ENCODE data around the gene LYST.
A peak's percentile ranks its signal among the peaks of the same experiment; 100 is the strongest.
"Not testable (repeated sequence)": the region's sequence is repeated elsewhere in the genome, so short reads cannot be mapped to it uniquely, and the experiment has no call there.

LYST gene

GRCh38 chr1:235757587-235758096, 109.1 kb downstream of the LYST start:
- no peak for DNase-seq

- DNase-seq: not testable (repeated sequence)
These were observed 112.5 kb downstream of the LYST start for GRCh38 chr1:235754186-235754585.

GRCh38 chr1:235749755-235750300, 116.9 kb downstream of the LYST start:
- no peak for DNase-seq

- DNase-seq: peak in 1 of 5 experiments; percentile 5
These were observed 118.0 kb downstream of the LYST start for GRCh38 chr1:235748747-235749146.

- no peak for DNase-seq
These were observed 120.5 kb downstream of the LYST start for GRCh38 chr1:235746245-235746644.

- DNase-seq: no peak
These were observed 121.1 kb downstream of the LYST start for GRCh38 chr1:235745503-235746136.

- DNase-seq: no peak
These were observed 123.6 kb downstream of the LYST start for GRCh38 chr1:235742914-235743599.

GRCh38 chr1:235741294-235741693, 125.4 kb downstream of the LYST start:
- no peak for DNase-seq

- DNase-seq: no peak
These were observed 127.1 kb downstream of the LYST start for GRCh38 chr1:235739631-235740030.

GRCh38 chr1:235739124-235739523, 127.6 kb downstream of the LYST start:
- no peak for DNase-seq

- no peak for DNase-seq
These were observed 129.0 kb downstream of the LYST start for GRCh38 chr1:235737751-235738150.

GRCh38 chr1:235736263-235736662, 130.4 kb downstream of the LYST start:
- DNase-seq: no peak

- DNase-seq: no peak
These were observed 131.1 kb downstream of the LYST start for GRCh38 chr1:235735621-235736020.

- peak in 1 of 5 experiments; percentile 61 for DNase-seq
These were observed 132.4 kb downstream of the LYST start for GRCh38 chr1:235734335-235734734.

- DNase-seq: no peak
These were observed 136.7 kb downstream of the LYST start for GRCh38 chr1:235730007-235730406.

- DNase-seq: no peak
These were observed 140.1 kb downstream of the LYST start for GRCh38 chr1:235726557-235726956.

GRCh38 chr1:235725434-235725833, 141.3 kb downstream of the LYST start:
- no peak for DNase-seq

GRCh38 chr1:235724730-235725129, 142.0 kb downstream of the LYST start:
- DNase-seq: no peak

GRCh38 chr1:235722858-235723257, 143.8 kb downstream of the LYST start:
- no peak for DNase-seq

GRCh38 chr1:235721982-235722381, 144.7 kb downstream of the LYST start:
- DNase-seq: no peak

GRCh38 chr1:235720544-235720943, 146.2 kb downstream of the LYST start:
- no peak for DNase-seq

- DNase-seq: no peak
These were observed 152.4 kb downstream of the LYST start for GRCh38 chr1:235714205-235714897.

GRCh38 chr1:235712812-235713211, 153.9 kb downstream of the LYST start:
- no peak for DNase-seq

Data from T-helper 2 cell (primary cell).